GM12878 (cell line): ENCODE measurements around the gene EPN1. TPM values are rescaled to one million over a fixed set of nuclear protein-coding genes. Genes with fewer than 3 reads are reported as not detected.

Experiments
- GATAD2B ChIP-seq: fragments of 450-650 bp; conservative IDR thresholded peaks from 2 replicates; pipeline ENCODE4 v1.6.1; 2017; ENCODE audit warnings: low read depth, mild to moderate bottlenecking, moderate library complexity
- NR2F1 ChIP-seq: fragments of 450-650 bp; conservative IDR thresholded peaks from 2 replicates; pipeline ENCODE4 v1.6.1; 2017; ENCODE audit warnings: mild to moderate bottlenecking
- RBBP5 ChIP-seq: fragments of 200-600 bp; sonication (generic); conservative IDR thresholded peaks from 2 replicates; pipeline ENCODE4 v1.6.1; 2016
- YBX1 ChIP-seq: fragments of 450-650 bp; IDR thresholded peaks from 2 replicates; pipeline ENCODE4 v1.6.1; 2016; ENCODE audit warnings: antibody characterized with exemption
- polyA plus RNA-seq, 11 experiments: library from polyadenylated mRNA; depleted of rRNA in 4 of 11; unstranded in 6 of 11; stranded (reverse) in 5 of 11; fragments of >200 nt; fragmentation: Nextera tagmentation in 4 of 11; fragmentation: Illumina TruSeq in 1 of 11; extraction: Ambion mirVana in 4 of 11; extraction: Trizol in 1 of 11; gene quantifications; 1 replicate in 1 of 11; 2 replicates in 10 of 11; pipeline versions ENCODE4 v1.2.1 to v1.2.3, GENCODE V29; 2011 to 2016; ENCODE audit warnings: inconsistent platforms in 2 of 11, missing spikeins in 2 of 11, low read depth in 1 of 11
- total RNA-seq, 4 experiments: library from RNA; depleted of rRNA in 3 of 4; stranded (reverse); fragments of >200 nt in 3 of 4; fragmentation: Illumina TruSeq in 1 of 4; extraction: Trizol in 1 of 4; gene quantifications; 2 replicates each; pipeline versions ENCODE4 v1.2.1 to v1.2.3, GENCODE V29; 2013 to 2021
- TF ChIP-seq, protein P1 (sequence below): IDR thresholded peaks from 2 replicates; pipeline ENCODE4 v1.6.1; 2011; ENCODE audit warnings: low read depth, mild to moderate bottlenecking, low read length, moderate library complexity, borderline replicate concordance; ENCODE audit errors: extremely low read depth
- TF ChIP-seq, protein P2 (sequence below): fragments of 450-650 bp; IDR thresholded peaks from 2 replicates; pipeline ENCODE4 v1.6.1; 2017; ENCODE audit warnings: mild to moderate bottlenecking, moderate library complexity
- TF ChIP-seq, protein P3 (sequence below): fragments of 450-650 bp; formaldehyde crosslinking; IDR thresholded peaks from 2 replicates; pipeline ENCODE4 v1.4.0; 2022; ENCODE audit warnings: mild to moderate bottlenecking, moderate library complexity

The EPN1 gene
- total and polyA plus RNA-seq, 10 of the 15 experiments (the other 5 are each of a cell fraction or from before 2014, with no cell fraction given) = 0.11 to 88.5 (median 10.6) TPM

DNA sequence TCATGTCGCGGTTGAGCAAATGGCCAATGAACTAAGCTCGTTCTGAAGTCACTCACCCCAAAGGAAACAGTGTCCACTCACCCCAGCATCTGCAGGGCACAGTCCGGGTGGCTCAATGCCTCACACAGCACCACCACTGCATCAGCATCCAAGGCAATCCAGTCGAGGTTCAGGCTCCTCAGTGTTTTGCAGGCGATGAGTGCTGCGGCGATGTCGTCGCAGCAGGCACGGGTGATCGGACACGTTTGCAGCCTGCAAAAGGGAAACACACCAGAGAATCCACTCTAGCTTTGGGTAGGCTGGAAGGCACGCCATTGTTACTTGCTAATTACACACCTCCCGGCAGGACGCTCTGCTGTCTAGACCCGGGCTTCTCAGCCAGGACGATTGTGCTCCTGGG, 36.7 kb downstream of the EPN1 start (continued):
- TF ChIP-seq, protein P1, sequence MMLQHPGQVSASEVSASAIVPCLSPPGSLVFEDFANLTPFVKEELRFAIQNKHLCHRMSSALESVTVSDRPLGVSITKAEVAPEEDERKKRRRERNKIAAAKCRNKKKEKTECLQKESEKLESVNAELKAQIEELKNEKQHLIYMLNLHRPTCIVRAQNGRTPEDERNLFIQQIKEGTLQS = no peak
- TF ChIP-seq NR2F1 (no peak), RBBP5 (no peak), YBX1 (no peak), GATAD2B (no peak)
- TF ChIP-seq, protein P2, sequence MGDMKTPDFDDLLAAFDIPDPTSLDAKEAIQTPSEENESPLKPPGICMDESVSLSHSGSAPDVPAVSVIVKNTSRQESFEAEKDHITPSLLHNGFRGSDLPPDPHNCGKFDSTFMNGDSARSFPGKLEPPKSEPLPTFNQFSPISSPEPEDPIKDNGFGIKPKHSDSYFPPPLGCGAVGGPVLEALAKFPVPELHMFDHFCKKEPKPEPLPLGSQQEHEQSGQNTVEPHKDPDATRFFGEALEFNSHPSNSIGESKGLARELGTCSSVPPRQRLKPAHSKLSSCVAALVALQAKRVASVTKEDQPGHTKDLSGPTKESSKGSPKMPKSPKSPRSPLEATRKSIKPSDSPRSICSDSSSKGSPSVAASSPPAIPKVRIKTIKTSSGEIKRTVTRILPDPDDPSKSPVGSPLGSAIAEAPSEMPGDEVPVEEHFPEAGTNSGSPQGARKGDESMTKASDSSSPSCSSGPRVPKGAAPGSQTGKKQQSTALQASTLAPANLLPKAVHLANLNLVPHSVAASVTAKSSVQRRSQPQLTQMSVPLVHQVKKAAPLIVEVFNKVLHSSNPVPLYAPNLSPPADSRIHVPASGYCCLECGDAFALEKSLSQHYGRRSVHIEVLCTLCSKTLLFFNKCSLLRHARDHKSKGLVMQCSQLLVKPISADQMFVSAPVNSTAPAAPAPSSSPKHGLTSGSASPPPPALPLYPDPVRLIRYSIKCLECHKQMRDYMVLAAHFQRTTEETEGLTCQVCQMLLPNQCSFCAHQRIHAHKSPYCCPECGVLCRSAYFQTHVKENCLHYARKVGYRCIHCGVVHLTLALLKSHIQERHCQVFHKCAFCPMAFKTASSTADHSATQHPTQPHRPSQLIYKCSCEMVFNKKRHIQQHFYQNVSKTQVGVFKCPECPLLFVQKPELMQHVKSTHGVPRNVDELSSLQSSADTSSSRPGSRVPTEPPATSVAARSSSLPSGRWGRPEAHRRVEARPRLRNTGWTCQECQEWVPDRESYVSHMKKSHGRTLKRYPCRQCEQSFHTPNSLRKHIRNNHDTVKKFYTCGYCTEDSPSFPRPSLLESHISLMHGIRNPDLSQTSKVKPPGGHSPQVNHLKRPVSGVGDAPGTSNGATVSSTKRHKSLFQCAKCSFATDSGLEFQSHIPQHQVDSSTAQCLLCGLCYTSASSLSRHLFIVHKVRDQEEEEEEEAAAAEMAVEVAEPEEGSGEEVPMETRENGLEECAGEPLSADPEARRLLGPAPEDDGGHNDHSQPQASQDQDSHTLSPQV = no peak
- TF ChIP-seq, protein P3, sequence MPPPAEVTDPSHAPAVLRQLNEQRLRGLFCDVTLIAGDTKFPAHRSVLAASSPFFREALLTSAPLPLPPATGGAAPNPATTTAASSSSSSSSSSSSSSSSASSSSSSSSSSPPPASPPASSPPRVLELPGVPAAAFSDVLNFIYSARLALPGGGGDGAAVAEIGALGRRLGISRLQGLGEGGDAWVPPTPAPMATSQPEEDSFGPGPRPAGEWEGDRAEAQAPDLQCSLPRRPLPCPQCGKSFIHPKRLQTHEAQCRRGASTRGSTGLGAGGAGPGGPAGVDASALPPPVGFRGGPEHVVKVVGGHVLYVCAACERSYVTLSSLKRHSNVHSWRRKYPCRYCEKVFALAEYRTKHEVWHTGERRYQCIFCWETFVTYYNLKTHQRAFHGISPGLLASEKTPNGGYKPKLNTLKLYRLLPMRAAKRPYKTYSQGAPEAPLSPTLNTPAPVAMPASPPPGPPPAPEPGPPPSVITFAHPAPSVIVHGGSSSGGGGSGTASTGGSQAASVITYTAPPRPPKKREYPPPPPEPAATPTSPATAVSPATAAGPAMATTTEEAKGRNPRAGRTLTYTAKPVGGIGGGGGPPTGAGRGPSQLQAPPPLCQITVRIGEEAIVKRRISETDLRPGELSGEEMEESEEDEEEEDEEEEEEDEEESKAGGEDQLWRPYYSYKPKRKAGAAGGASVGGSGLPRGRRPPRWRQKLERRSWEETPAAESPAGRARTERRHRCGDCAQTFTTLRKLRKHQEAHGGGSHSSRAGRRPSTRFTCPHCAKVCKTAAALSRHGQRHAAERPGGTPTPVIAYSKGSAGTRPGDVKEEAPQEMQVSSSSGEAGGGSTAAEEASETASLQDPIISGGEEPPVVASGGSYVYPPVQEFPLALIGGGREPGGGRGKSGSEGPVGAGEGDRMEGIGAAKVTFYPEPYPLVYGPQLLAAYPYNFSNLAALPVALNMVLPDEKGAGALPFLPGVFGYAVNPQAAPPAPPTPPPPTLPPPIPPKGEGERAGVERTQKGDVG = no peak
